Astrocyte (in vitro differentiated cells and primary cell): Measurements from ENCODE around the gene PPP2R5A. TPM values are rescaled to one million over a fixed set of nuclear protein-coding genes. Genes with fewer than 3 reads are reported as not detected.

Experiments used
- DNase-seq: peaks from one replicate; pipeline ENCODE4 v3.0.0-alpha.2; 2010; ENCODE audit warnings: low read depth
- FAIRE-seq: peaks from 2 replicates; lab custom pipeline; 2011; peaks lifted over from hg19 to GRCh38; lab: Jason Lieb, UNC
- H2AFZ ChIP-seq: 2 replicates; pipeline ENCODE4 v1.6.0; 2012; ENCODE audit warnings: low read depth, low read length, inconsistent platforms
- H3K27ac ChIP-seq: 2 replicates; pipeline ENCODE4 v1.5.1; 2011; ENCODE audit warnings: low read depth, low read length, inconsistent platforms
- H3K27me3 ChIP-seq: 2 replicates; pipeline ENCODE4 v1.6.0; 2011; ENCODE audit warnings: low read length, inconsistent platforms; ENCODE audit not compliant: insufficient read depth
- H3K36me3 ChIP-seq: 2 replicates; pipeline ENCODE4 v1.5.1; 2011; ENCODE audit warnings: low read length, inconsistent platforms; ENCODE audit not compliant: insufficient read depth
- H3K4me1 ChIP-seq: 2 replicates; pipeline ENCODE4 v1.5.1; 2011; ENCODE audit warnings: low read length, inconsistent platforms; ENCODE audit not compliant: insufficient read depth
- H3K4me2 ChIP-seq: 2 replicates; pipeline ENCODE4 v1.6.0; 2012; ENCODE audit warnings: low read length, inconsistent platforms
- H3K4me3 ChIP-seq: 2 replicates; pipeline ENCODE4 v1.5.1; 2011; ENCODE audit warnings: low read depth, mild to moderate bottlenecking, low read length, inconsistent platforms; ENCODE audit not compliant: insufficient read depth
- H3K79me2 ChIP-seq: 2 replicates; pipeline ENCODE4 v1.6.0; 2012; ENCODE audit warnings: mild to moderate bottlenecking, low read length, inconsistent platforms; ENCODE audit not compliant: insufficient read depth
- H3K9ac ChIP-seq: 2 replicates; pipeline ENCODE4 v1.6.0; 2012; ENCODE audit warnings: mild to moderate bottlenecking, low read length, inconsistent platforms
- H3K9me3 ChIP-seq: 2 replicates; pipeline ENCODE4 v1.5.1; 2012; ENCODE audit warnings: low read depth, mild to moderate bottlenecking, low read length, inconsistent platforms; ENCODE audit not compliant: insufficient read depth
- H4K20me1 ChIP-seq: 2 replicates; pipeline ENCODE4 v1.6.0; 2012; ENCODE audit warnings: low read length, inconsistent platforms; ENCODE audit not compliant: insufficient read depth
- H3K27ac Mint-ChIP-seq: one replicate; pipeline ENCODE4 v1.8.0; 2021; ENCODE audit warnings: mild to moderate bottlenecking, mixed read lengths; ENCODE audit not compliant: unreplicated experiment
- H3K27me3 Mint-ChIP-seq: one replicate; pipeline ENCODE4 v1.8.0; 2021; ENCODE audit warnings: low read depth, mixed read lengths; ENCODE audit not compliant: unreplicated experiment
- H3K36me3 Mint-ChIP-seq: one replicate; pipeline ENCODE4 v1.8.0; 2021; ENCODE audit warnings: low read depth, mixed read lengths; ENCODE audit not compliant: unreplicated experiment
- H3K4me1 Mint-ChIP-seq: one replicate; pipeline ENCODE4 v1.8.0; 2021; ENCODE audit warnings: low read depth, mixed read lengths; ENCODE audit not compliant: unreplicated experiment
- H3K4me3 Mint-ChIP-seq: one replicate; pipeline ENCODE4 v1.8.0; 2021; ENCODE audit warnings: mild to moderate bottlenecking, moderate library complexity, mixed read lengths; ENCODE audit not compliant: unreplicated experiment
- H3K9me3 Mint-ChIP-seq: one replicate; pipeline ENCODE4 v1.8.0; 2021; ENCODE audit warnings: mild to moderate bottlenecking, mixed read lengths; ENCODE audit not compliant: unreplicated experiment
- CTCF ChIP-seq: IDR thresholded peaks from 2 replicates; pipeline ENCODE4 v1.5.1; 2011; ENCODE audit warnings: low read depth, mild to moderate bottlenecking, inconsistent platforms, low read length, moderate library complexity; ENCODE audit not compliant: insufficient read depth
- EZH2 ChIP-seq: IDR thresholded peaks from 2 replicates; pipeline ENCODE4 v1.6.1; 2012; ENCODE audit warnings: mild to moderate bottlenecking, low read length, inconsistent platforms; ENCODE audit not compliant: insufficient read depth
- total RNA-seq: library from RNA; stranded (reverse); gene quantifications from 2 replicates; pipeline ENCODE4 v1.2.1, GENCODE V29; 2021

The PPP2R5A gene
- total RNA-seq, 1 donor from 2014 or later, result 13.2 TPM

DNA sequence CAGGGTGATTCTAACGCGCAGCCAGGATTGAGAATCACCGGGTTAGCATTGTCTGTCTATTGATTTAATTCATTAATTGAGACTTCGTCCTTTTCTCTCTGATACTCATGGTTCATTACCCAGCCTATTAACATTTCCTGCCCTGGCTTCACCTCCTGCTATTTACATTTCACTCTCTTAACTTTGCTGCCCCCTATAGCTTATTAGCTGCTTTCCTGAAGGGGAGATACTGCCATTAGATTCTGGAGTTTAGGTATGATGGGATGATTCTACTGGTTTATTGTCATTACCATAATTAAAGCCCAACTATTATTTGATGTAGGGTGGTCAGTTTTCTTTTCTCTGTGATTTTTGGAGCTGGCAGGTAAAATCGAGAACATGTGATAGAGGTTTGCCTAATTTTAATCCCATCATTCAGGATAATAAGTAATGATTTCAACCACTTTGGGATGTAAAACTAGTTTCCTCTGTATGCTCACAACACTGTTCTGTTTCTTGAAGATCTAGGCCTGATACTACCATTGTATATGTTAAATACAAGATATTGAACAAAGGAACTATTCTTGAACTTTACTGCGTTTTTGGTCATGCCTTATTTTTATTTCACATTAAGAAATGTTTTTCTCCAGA, 6.4 kb downstream of the PPP2R5A start:
- H3K9me3 ChIP-seq, result no peaks in the 10 kb centered on the region
- Mint-ChIP-seq H3K4me3 (no peak overlapping the region), H3K27me3 (no peaks in the 10 kb centered on the region), H3K9me3 (no peaks in the 10 kb centered on the region), H3K27ac (no peak overlapping the region), H3K36me3 (no peaks in the 10 kb centered on the region), H3K4me1 (peaks cover 19% of the 10 kb centered on the region)
- no peak overlapping the region for H2AFZ ChIP-seq
- no peak overlapping the region for H3K9ac ChIP-seq
- H3K27ac ChIP-seq, result no peak overlapping the region
- peaks cover 66% of the 10 kb centered on the region for H4K20me1 ChIP-seq
- H3K27me3 ChIP-seq, result no peaks in the 10 kb centered on the region
- H3K4me2 ChIP-seq, result peak overlapping the region; percentile 0
- TF ChIP-seq CTCF, result peak; percentile 66
- no peak for TF ChIP-seq EZH2
- peak; percentile 20 for DNase-seq
- H3K4me3 ChIP-seq, result no peak overlapping the region
- peak; percentile 78 for FAIRE-seq
- H3K36me3 ChIP-seq, result no peaks in the 10 kb centered on the region
- H3K79me2 ChIP-seq, result peaks cover 66% of the 10 kb centered on the region
- H3K4me1 ChIP-seq, result peaks cover 20% of the 10 kb centered on the region

DNA sequence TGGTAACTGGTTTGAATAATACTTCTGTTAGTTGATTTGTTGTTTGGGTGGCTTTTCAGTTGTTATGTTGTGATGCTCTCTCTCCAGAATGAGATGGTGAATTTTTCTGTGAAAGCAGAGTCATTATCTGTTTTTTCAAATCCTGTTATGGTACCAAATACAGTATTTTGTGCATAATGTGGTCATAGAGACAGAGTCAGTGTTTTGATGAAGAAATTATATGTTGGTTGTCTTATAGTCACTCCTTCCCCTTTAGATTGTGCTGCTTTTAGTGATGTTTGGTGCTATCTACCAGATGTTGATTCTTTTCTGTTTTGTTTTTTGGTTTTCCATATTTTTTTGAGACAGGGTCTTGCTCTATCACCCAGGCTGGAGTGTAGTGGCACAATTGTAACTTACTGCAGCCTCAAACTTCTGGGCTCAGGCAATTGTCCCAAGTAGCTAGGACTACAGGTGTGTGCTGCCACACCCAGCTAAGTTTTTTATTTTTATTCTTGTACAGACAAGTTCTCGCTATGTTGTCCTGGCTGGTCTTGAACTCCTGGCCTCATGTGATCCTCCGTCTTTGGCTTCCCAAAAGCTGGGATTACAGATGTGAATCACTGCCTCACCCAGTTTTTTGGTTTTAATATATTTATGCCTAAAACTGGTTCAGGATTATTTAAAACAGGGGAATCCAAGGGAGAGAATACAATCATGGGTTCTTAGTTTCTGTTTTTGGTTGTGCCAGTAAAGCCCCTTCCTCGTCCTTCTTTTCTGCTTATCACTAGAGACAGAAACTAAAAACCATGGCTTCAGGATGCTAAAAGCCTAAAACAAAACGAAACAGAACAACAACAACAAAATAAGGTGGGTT, 7.3 kb downstream of the PPP2R5A start:
- H3K27ac Mint-ChIP-seq, result no peak overlapping the region

More for the DNA sequence above, 7.3 kb downstream of the PPP2R5A start:
- H3K4me2 ChIP-seq, result no peak overlapping the region
- TF ChIP-seq CTCF, result no peak
- TF ChIP-seq EZH2, result no peak
- no peak overlapping the region for H3K9ac ChIP-seq
- DNase-seq (no peak), FAIRE-seq (no peak)
- Mint-ChIP-seq H3K4me1 (peaks cover 15% of the 10 kb centered on the region), H3K27me3 (no peaks in the 10 kb centered on the region), H3K36me3 (no peaks in the 10 kb centered on the region), H3K9me3 (no peaks in the 10 kb centered on the region), H3K4me3 (no peak overlapping the region)
- H3K79me2 ChIP-seq, result peaks cover 58% of the 10 kb centered on the region
- H4K20me1 ChIP-seq, result peaks cover 57% of the 10 kb centered on the region
- no peaks in the 10 kb centered on the region for H3K27me3 ChIP-seq
- no peaks in the 10 kb centered on the region for H3K9me3 ChIP-seq
- H3K4me1 ChIP-seq, result peaks cover 11% of the 10 kb centered on the region
- H3K4me3 ChIP-seq, result no peak overlapping the region
- no peak overlapping the region for H2AFZ ChIP-seq
- H3K27ac ChIP-seq, result no peak overlapping the region
- no peaks in the 10 kb centered on the region for H3K36me3 ChIP-seq
